Activated CD4-positive, alpha-beta T cell treated with anti-CD3 and anti-CD28 coated beads, Interleukin-2, amount 50 U/mL, for 24 hours (primary cell): ENCODE measurements around the gene IL17C.

Experiments used
- DNase-seq, 2 donors: peaks; one replicate each; pipeline ENCODE4 v3.0.0-alpha.2; 2020; ENCODE audit warnings: low read depth in 1 of 2, low spot score in 1 of 2

The IL17C gene

GRCh38 chr16:88626646-88627045 is 11.7 kb upstream of the IL17C start:
- DNase-seq, result no peak

GRCh38 chr16:88627531-88628411 is 10.6 kb upstream of the IL17C start:
- DNase-seq, result no peak

GRCh38 chr16:88628512-88628974 is 9.8 kb upstream of the IL17C start:
- DNase-seq, result no peak

GRCh38 chr16:88629835-88630234 is 8.5 kb upstream of the IL17C start:
- no peak for DNase-seq

GRCh38 chr16:88630433-88630832 is 7.9 kb upstream of the IL17C start:
- DNase-seq, result no peak

GRCh38 chr16:88630941-88631340 is 7.4 kb upstream of the IL17C start:
- no peak for DNase-seq

GRCh38 chr16:88631384-88631783 is 7.0 kb upstream of the IL17C start:
- DNase-seq, result no peak

- no peak for DNase-seq
Observed at GRCh38 chr16:88631920-88632586, 6.3 kb upstream of the IL17C start.

GRCh38 chr16:88632587-88632930 is 5.8 kb upstream of the IL17C start:
- DNase-seq, result no peak

GRCh38 chr16:88633684-88634140 is 4.7 kb upstream of the IL17C start:
- DNase-seq, result no peak

- DNase-seq, result no peak
Observed at GRCh38 chr16:88634141-88634993, 4.0 kb upstream of the IL17C start.

- no peak for DNase-seq
Observed at GRCh38 chr16:88634994-88635670, 3.2 kb upstream of the IL17C start.

GRCh38 chr16:88635671-88636319 is 2.6 kb upstream of the IL17C start:
- DNase-seq, result no peak

- DNase-seq, result no peak
Observed at GRCh38 chr16:88636488-88637265, 1.7 kb upstream of the IL17C start.

- DNase-seq, result no peak
Observed at GRCh38 chr16:88639231-88640038, 1.1 kb downstream of the IL17C start.

- DNase-seq, result no peak
Observed at GRCh38 chr16:88640039-88640495, 1.7 kb downstream of the IL17C start.

- DNase-seq, result no peak
Observed at GRCh38 chr16:88640498-88641247, 2.3 kb downstream of the IL17C start.
